Vagina (tissue), 2 donors: ENCODE data around the gene TMEM222.

Experiments used
- CTCF ChIP-seq, 3 experiments: fragments of 450-650 bp in 2 of 3; fragments of 200-600 bp in 1 of 3; sonication (generic) in 1 of 3; IDR thresholded peaks; one replicate each; pipeline ENCODE4 v1.5.1; 2017 to 2019; ENCODE audit warnings: antibody characterized with exemption in 3 of 3, mild to moderate bottlenecking in 2 of 3, moderate library complexity in 2 of 3
- POLR2A ChIP-seq, 2 donors: fragments of 450-650 bp; IDR thresholded peaks; one replicate each; pipeline ENCODE4 v1.6.1; 2017; ENCODE audit warnings: antibody characterized with exemption in 2 of 2, mild to moderate bottlenecking in 2 of 2, moderate library complexity in 2 of 2

GRCh38 chr1:27383661-27384060, 61.7 kb downstream of the TMEM222 start:
- TF ChIP-seq CTCF (IDR thresholded peaks at IDR 0.05) (no peak), POLR2A (IDR thresholded peaks at IDR 0.05) (no peak)
